ENCODE measurements around the gene VAT1L. TPM values are rescaled to one million over a fixed set of nuclear protein-coding genes. Genes with fewer than 3 reads are reported as not detected.

Gene VAT1L
- total and polyA plus RNA-seq, 2 donors (not counting 1 experiment from before 2014, with no cell fraction given) = 17.9 to 86.9 TPM

DNA sequence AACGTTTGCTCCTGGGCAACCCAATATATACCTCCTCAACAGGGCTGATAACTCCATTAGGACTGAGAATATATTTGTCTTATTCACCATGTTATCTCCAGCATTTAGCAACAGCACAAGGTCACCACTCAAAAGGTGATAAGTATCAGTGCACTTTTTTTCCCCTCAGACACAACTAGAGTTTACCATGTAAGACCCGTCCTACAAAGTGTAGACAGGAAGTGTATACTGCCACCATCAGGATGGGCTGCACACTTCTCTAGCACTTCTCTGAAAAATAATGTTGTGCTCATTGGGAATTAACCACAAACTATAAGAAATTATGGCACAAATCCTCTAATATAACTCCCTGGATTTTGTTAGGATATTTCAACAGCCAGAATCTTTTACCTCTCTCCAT is 5.7 kb upstream of the VAT1L start:
- Histone ChIP-seq H4K20me1 (ENCODE audit: control insufficient read depth, extremely low read depth, insufficient read depth, low read length) (no peaks in the 10 kb centered on the region), H3K27me3 (ENCODE audit: control insufficient read depth, insufficient read depth, low read length) (no peaks in the 10 kb centered on the region), H3K79me2 (ENCODE audit: control insufficient read depth, insufficient read depth, low read length) (no peaks in the 10 kb centered on the region), H3K27ac (ENCODE audit: insufficient read depth, low read length) (no peak overlapping the region), H3K9me3 (ENCODE audit: control insufficient read depth, insufficient read depth, low read depth, low read length) (no peaks in the 10 kb centered on the region), H2AFZ (ENCODE audit: low read length) (no peak overlapping the region), H3K4me1 (ENCODE audit: control insufficient read depth, extremely low read depth, insufficient read depth, low read length) (peaks cover 2% of the 10 kb centered on the region), H3K4me3 (replicated peaks in 1 of 4; ENCODE audit: control extremely low read depth in 1 of 4, insufficient read depth in 1 of 4, low read depth in 3 of 4, low read length in 4 of 4) (no peak overlapping the region), H3K4me2 (ENCODE audit: extremely low read depth, insufficient read depth, low read length) (no peak overlapping the region), H3K9ac (ENCODE audit: insufficient read depth, low read length) (no peak overlapping the region), H3K36me3 (ENCODE audit: control insufficient read depth, insufficient read depth, low read length) (no peaks in the 10 kb centered on the region)
- TF ChIP-seq EZH2 (IDR thresholded peaks at IDR 0.05; ENCODE audit: low read length, missing control alignments) = no peak
- TF ChIP-seq, protein P1, sequence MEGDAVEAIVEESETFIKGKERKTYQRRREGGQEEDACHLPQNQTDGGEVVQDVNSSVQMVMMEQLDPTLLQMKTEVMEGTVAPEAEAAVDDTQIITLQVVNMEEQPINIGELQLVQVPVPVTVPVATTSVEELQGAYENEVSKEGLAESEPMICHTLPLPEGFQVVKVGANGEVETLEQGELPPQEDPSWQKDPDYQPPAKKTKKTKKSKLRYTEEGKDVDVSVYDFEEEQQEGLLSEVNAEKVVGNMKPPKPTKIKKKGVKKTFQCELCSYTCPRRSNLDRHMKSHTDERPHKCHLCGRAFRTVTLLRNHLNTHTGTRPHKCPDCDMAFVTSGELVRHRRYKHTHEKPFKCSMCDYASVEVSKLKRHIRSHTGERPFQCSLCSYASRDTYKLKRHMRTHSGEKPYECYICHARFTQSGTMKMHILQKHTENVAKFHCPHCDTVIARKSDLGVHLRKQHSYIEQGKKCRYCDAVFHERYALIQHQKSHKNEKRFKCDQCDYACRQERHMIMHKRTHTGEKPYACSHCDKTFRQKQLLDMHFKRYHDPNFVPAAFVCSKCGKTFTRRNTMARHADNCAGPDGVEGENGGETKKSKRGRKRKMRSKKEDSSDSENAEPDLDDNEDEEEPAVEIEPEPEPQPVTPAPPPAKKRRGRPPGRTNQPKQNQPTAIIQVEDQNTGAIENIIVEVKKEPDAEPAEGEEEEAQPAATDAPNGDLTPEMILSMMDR (conservative IDR thresholded peaks at IDR 0.05 in 1 of 2, IDR thresholded peaks at IDR 0.05 in 1 of 2; ENCODE audit: low read depth in 1 of 2, low read length in 2 of 2) = peak in 1 of 2 donors; percentile 51
- DNase-seq (ENCODE audit: low read depth in 2 of 2) = peak in 1 of 2 donors; percentile 48

- no peak overlapping the region for H3K9ac ChIP-seq (ENCODE audit: insufficient read depth, low read length)
- TF ChIP-seq, protein P1 (conservative IDR thresholded peaks at IDR 0.05 in 1 of 2, IDR thresholded peaks at IDR 0.05 in 1 of 2; ENCODE audit: low read depth in 1 of 2, low read length in 2 of 2) = peak in 1 of 2 donors; percentile 45
- no peak for TF ChIP-seq EZH2 (IDR thresholded peaks at IDR 0.05; ENCODE audit: low read length, missing control alignments)
- H3K36me3 ChIP-seq (ENCODE audit: control insufficient read depth, insufficient read depth, low read length) = no peaks in the 10 kb centered on the region
- peaks cover 2% of the 10 kb centered on the region for H3K4me1 ChIP-seq (ENCODE audit: control insufficient read depth, extremely low read depth, insufficient read depth, low read length)
- no peaks in the 10 kb centered on the region for H3K9me3 ChIP-seq (ENCODE audit: control insufficient read depth, insufficient read depth, low read depth, low read length)
- no peak overlapping the region for H2AFZ ChIP-seq (ENCODE audit: low read length)
- no peak overlapping the region for H3K27ac ChIP-seq (ENCODE audit: insufficient read depth, low read length)
- no peak for DNase-seq (ENCODE audit: low read depth in 2 of 2)
- no peak overlapping the region for H3K4me3 ChIP-seq (replicated peaks in 1 of 4; ENCODE audit: control extremely low read depth in 1 of 4, insufficient read depth in 1 of 4, low read depth in 3 of 4, low read length in 4 of 4)
- H3K79me2 ChIP-seq (ENCODE audit: control insufficient read depth, insufficient read depth, low read length) = no peaks in the 10 kb centered on the region
- no peak overlapping the region for H3K4me2 ChIP-seq (ENCODE audit: extremely low read depth, insufficient read depth, low read length)
- H4K20me1 ChIP-seq (ENCODE audit: control insufficient read depth, extremely low read depth, insufficient read depth, low read length) = no peaks in the 10 kb centered on the region
- H3K27me3 ChIP-seq (ENCODE audit: control insufficient read depth, insufficient read depth, low read length) = peaks cover 4% of the 10 kb centered on the region
These were observed 3.7 kb upstream of the VAT1L start for GRCh38 chr16:77784441-77785372.

DNA sequence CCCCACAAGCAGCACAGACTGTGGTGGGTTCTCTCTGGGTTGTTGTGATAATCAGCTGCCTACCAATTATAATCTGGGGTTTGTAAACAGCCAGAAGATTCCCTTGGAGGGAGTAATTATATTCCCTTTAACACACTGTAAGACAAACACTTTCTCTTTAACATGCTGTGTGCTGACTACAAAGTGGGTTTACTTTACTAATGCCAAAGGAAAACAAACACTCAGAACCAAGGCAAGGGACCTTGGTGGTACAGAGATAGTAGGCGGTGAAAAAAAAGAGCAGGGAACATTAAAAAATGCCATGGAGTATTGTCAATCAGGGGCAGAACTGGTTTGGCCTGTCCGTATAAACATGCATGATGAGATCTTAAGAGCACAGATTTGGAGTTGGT is 3.0 kb upstream of the VAT1L start:
- Histone ChIP-seq H3K36me3 (ENCODE audit: control insufficient read depth, insufficient read depth, low read length) (no peaks in the 10 kb centered on the region), H3K9ac (ENCODE audit: insufficient read depth, low read length) (no peak overlapping the region), H3K27ac (ENCODE audit: insufficient read depth, low read length) (no peak overlapping the region), H3K9me3 (ENCODE audit: control insufficient read depth, insufficient read depth, low read depth, low read length) (no peaks in the 10 kb centered on the region), H3K4me1 (ENCODE audit: control insufficient read depth, extremely low read depth, insufficient read depth, low read length) (no peaks in the 10 kb centered on the region), H3K79me2 (ENCODE audit: control insufficient read depth, insufficient read depth, low read length) (no peaks in the 10 kb centered on the region), H3K27me3 (ENCODE audit: control insufficient read depth, insufficient read depth, low read length) (peaks cover 6% of the 10 kb centered on the region), H2AFZ (ENCODE audit: low read length) (no peak overlapping the region), H4K20me1 (ENCODE audit: control insufficient read depth, extremely low read depth, insufficient read depth, low read length) (no peaks in the 10 kb centered on the region), H3K4me2 (ENCODE audit: extremely low read depth, insufficient read depth, low read length) (no peak overlapping the region), H3K4me3 (replicated peaks in 1 of 4; ENCODE audit: control extremely low read depth in 1 of 4, insufficient read depth in 1 of 4, low read depth in 3 of 4, low read length in 4 of 4) (no peak overlapping the region)
- no peak for TF ChIP-seq EZH2 (IDR thresholded peaks at IDR 0.05; ENCODE audit: low read length, missing control alignments)
- TF ChIP-seq, protein P1 (conservative IDR thresholded peaks at IDR 0.05 in 1 of 2, IDR thresholded peaks at IDR 0.05 in 1 of 2; ENCODE audit: low read depth in 1 of 2, low read length in 2 of 2) = no peak
- DNase-seq (ENCODE audit: low read depth in 2 of 2) = no peak
